IMR-90 (cell line): ENCODE results near the gene LRP5. TPM values are rescaled to one million over a fixed set of nuclear protein-coding genes. Genes with fewer than 3 reads are reported as not detected.
A peak's percentile ranks its signal among the peaks of the same experiment; 100 is the strongest.

ENCODE experiments used
- ATAC-seq: fragments of 200-7000 bp; cut with Tn5 transposase; 2 replicates; pipeline ENCODE4 v1.9.1; 2020; ENCODE audit warnings: low read depth, mild to moderate bottlenecking, moderate library complexity
- BruUV-seq: library from RNA; stranded (reverse); fragments of 400-500 nt; replicated peaks from 2 replicates; lab custom pipeline; 2021; lab: Mats Ljungman, UMichigan
- CTCF ChIA-PET: fragments of 300-600 bp; formaldehyde crosslinking; extraction: SDS; loops from one replicate; lab custom pipeline; 2021; ENCODE audit warnings: antibody characterized with exemption; lab: Yijun Ruan, JAX
- POLR2A ChIA-PET: fragments of 300-600 bp; sonication (Branson Sonifier 250); formaldehyde crosslinking; loops from one replicate; lab custom pipeline; 2022; ENCODE audit warnings: antibody characterized with exemption; ENCODE audit not compliant: unreplicated experiment; lab: Charles Lee
- DNase-seq: peaks from one replicate; pipeline ENCODE4 v3.0.0; 2013
- H2AFZ ChIP-seq: replicated peaks from 2 replicates; pipeline ENCODE3; 2013; ENCODE audit warnings: low read length, mild to moderate bottlenecking; ENCODE audit not compliant: poor library complexity
- H2AK5ac ChIP-seq: 2 replicates; pipeline ENCODE4 v1.6.1; 2013; ENCODE audit warnings: low read depth, low read length, inconsistent platforms
- H2AK9ac ChIP-seq: replicated peaks from 2 replicates; pipeline ENCODE3; 2013; ENCODE audit warnings: mild to moderate bottlenecking, low read depth, low read length, moderate library complexity; ENCODE audit not compliant: poor library complexity
- H2BK120ac ChIP-seq: 2 replicates; pipeline ENCODE4 v1.6.1; 2013; ENCODE audit warnings: low read depth, low read length, inconsistent platforms
- H2BK15ac ChIP-seq: 3 replicates; pipeline ENCODE4 v1.6.1; 2013; ENCODE audit warnings: low read depth, low read length, inconsistent platforms
- H2BK20ac ChIP-seq: 2 replicates; pipeline ENCODE4 v1.6.1; 2013; ENCODE audit warnings: low read depth, mild to moderate bottlenecking, inconsistent platforms, low read length, moderate library complexity
- H2BK5ac ChIP-seq: 2 replicates; pipeline ENCODE4 v1.6.1; 2013; ENCODE audit warnings: mild to moderate bottlenecking, low read depth, low read length, inconsistent platforms; ENCODE audit not compliant: poor library complexity, severe bottlenecking
- H3K14ac ChIP-seq: replicated peaks from 2 replicates; pipeline ENCODE4 v1.6.1; 2013; ENCODE audit warnings: low read depth, low read length, inconsistent platforms
- H3K18ac ChIP-seq: 2 replicates; pipeline ENCODE4 v1.6.1; 2013; ENCODE audit warnings: low read depth, low read length, control low read depth
- H3K23ac ChIP-seq: 2 replicates; pipeline ENCODE4 v1.6.1; 2013; ENCODE audit warnings: low read depth, low read length, inconsistent platforms
- H3K27ac ChIP-seq: 2 replicates; pipeline ENCODE4 v1.5.1; 2013; ENCODE audit warnings: mild to moderate bottlenecking, control low read depth, low read length; ENCODE audit not compliant: insufficient read depth
- H3K27me3 ChIP-seq: 2 replicates; pipeline ENCODE4 v1.6.1; 2013; ENCODE audit warnings: low read length; ENCODE audit not compliant: control insufficient read depth, insufficient read depth
- H3K36me3 ChIP-seq: 2 replicates; pipeline ENCODE4 v1.6.1; 2013; ENCODE audit warnings: low read length, mixed read lengths; ENCODE audit not compliant: control insufficient read depth, insufficient read depth
- H3K4ac ChIP-seq: 2 replicates; pipeline ENCODE4 v1.6.1; 2013; ENCODE audit warnings: low read depth, low read length, inconsistent platforms
- H3K4me1 ChIP-seq: 2 replicates; pipeline ENCODE4 v1.6.1; 2013; ENCODE audit warnings: low read length, mixed read lengths; ENCODE audit not compliant: control insufficient read depth, insufficient read depth
- H3K4me2 ChIP-seq: 2 replicates; pipeline ENCODE4 v1.6.1; 2013; ENCODE audit warnings: low read depth, mild to moderate bottlenecking, control low read depth, low read length, moderate library complexity
- H3K4me3 ChIP-seq: 2 replicates; pipeline ENCODE4 v1.5.1; 2013; ENCODE audit warnings: low read depth, mild to moderate bottlenecking, control low read depth, low read length, moderate library complexity; ENCODE audit not compliant: insufficient read depth
- H3K56ac ChIP-seq: 2 replicates; pipeline ENCODE4 v1.6.1; 2013; ENCODE audit warnings: low read length, inconsistent platforms; ENCODE audit not compliant: insufficient read depth; ENCODE audit errors: extremely low read depth
- H3K79me1 ChIP-seq, 2 experiments: 2 replicates each; pipeline ENCODE4 v1.6.1; 2013; ENCODE audit warnings: low read length in 2 of 2, inconsistent platforms in 1 of 2, low read depth in 1 of 2
- H3K9ac ChIP-seq: 2 replicates; pipeline ENCODE4 v1.6.1; 2013; ENCODE audit warnings: low read depth, low read length, control low read depth
- H3K9me1 ChIP-seq: 2 replicates; pipeline ENCODE4 v1.6.1; 2013; ENCODE audit warnings: low read length, inconsistent platforms; ENCODE audit not compliant: insufficient read depth
- H3K9me3 ChIP-seq: 2 replicates; pipeline ENCODE4 v1.6.1; 2013; ENCODE audit warnings: low read length; ENCODE audit not compliant: control insufficient read depth, insufficient read depth
- H4K20me1 ChIP-seq: 2 replicates; pipeline ENCODE4 v1.6.1; 2013; ENCODE audit warnings: low read length, inconsistent platforms; ENCODE audit not compliant: insufficient read depth
- H4K5ac ChIP-seq: 2 replicates; pipeline ENCODE4 v1.6.1; 2013; ENCODE audit warnings: mild to moderate bottlenecking, low read depth, low read length, control low read depth
- H4K8ac ChIP-seq, 2 experiments: 2 replicates each; pipeline ENCODE4 v1.6.1; 2013; ENCODE audit warnings: low read depth in 2 of 2, low read length in 2 of 2, control low read depth in 1 of 2, inconsistent platforms in 1 of 2
- H4K91ac ChIP-seq: 2 replicates; pipeline ENCODE4 v1.6.1; 2013; ENCODE audit warnings: low read depth, low read length, inconsistent platforms; ENCODE audit not compliant: insufficient read depth
- BHLHE40 ChIP-seq: fragments of 150-350 bp; IDR thresholded peaks from 2 replicates; pipeline ENCODE4 v1.6.1; 2016; ENCODE audit warnings: mild to moderate bottlenecking, low read depth, low read length
- CEBPB ChIP-seq: IDR thresholded peaks from 2 replicates; pipeline ENCODE4 v1.6.1; 2012; ENCODE audit warnings: low read depth, low read length, improper control_type of control experiment
- CHD1 ChIP-seq: IDR thresholded peaks from 2 replicates; pipeline ENCODE4 v1.6.1; 2012; ENCODE audit warnings: low read depth, low read length, improper control_type of control experiment
- FOS ChIP-seq: fragments of 150-350 bp; IDR thresholded peaks from 2 replicates; pipeline ENCODE4 v1.6.1; 2016; ENCODE audit warnings: low read depth, low read length
- MAFK ChIP-seq: IDR thresholded peaks from 2 replicates; pipeline ENCODE4 v1.6.1; 2012; ENCODE audit warnings: low read depth, low read length, improper control_type of control experiment
- MAZ ChIP-seq: IDR thresholded peaks from 2 replicates; pipeline ENCODE4 v1.6.1; 2012; ENCODE audit warnings: low read depth, mild to moderate bottlenecking, low read length, improper control_type of control experiment, moderate library complexity, borderline replicate concordance
- NFE2L2 ChIP-seq: fragments of 150-350 bp; IDR thresholded peaks from 2 replicates; pipeline ENCODE4 v1.6.1; 2016; ENCODE audit warnings: low read depth, mild to moderate bottlenecking, low read length
- POLR2A ChIP-seq: IDR thresholded peaks from 2 replicates; pipeline ENCODE4 v1.6.1; 2012; ENCODE audit warnings: mild to moderate bottlenecking, low read depth, low read length
- RCOR1 ChIP-seq: IDR thresholded peaks from 2 replicates; pipeline ENCODE4 v1.6.1; 2012; ENCODE audit warnings: mild to moderate bottlenecking, low read length, improper control_type of control experiment; ENCODE audit not compliant: insufficient replicate concordance
- RFX5 ChIP-seq: IDR thresholded peaks from 2 replicates; pipeline ENCODE4 v1.8.0; 2012; ENCODE audit warnings: low read depth, mild to moderate bottlenecking, low read length, moderate library complexity
- SMC3 ChIP-seq: fragments of 150-350 bp; IDR thresholded peaks from 2 replicates; pipeline ENCODE4 v1.6.1; 2016; ENCODE audit warnings: low read depth, mild to moderate bottlenecking, antibody characterized with exemption, low read length, moderate library complexity
- WGBS, 2 experiments: methylation state at CpG; one replicate each; pipeline versions ENCODE4 v1.1.5 to v1.1.7; 2013; ENCODE audit warnings: missing lambda C conversion rate in 2 of 2; ENCODE audit not compliant: insufficient read length in 1 of 2; ENCODE audit errors: extremely low coverage in 2 of 2; 5-methylcytosine and 5-hydroxymethylcytosine counted together
- dilution Hi-C: fragments of 300-500 bp; cut with HindIII; formaldehyde crosslinking; loops from one replicate; pipeline ENCODE4 v1.14.3; 2018; ENCODE audit warnings: low sequenced_read_pairs; ENCODE audit not compliant: unreplicated experiment
- in situ Hi-C: fragments of 300-500 bp; cut with MboI; formaldehyde crosslinking; loops from 3 replicates; pipeline ENCODE4 v1.14.3; 2019; ENCODE audit warnings: low sequenced_read_pairs, inconsistent platforms, mixed read lengths
- intact Hi-C: fragments of 100-400 bp; cut with micrococcal nuclease; formaldehyde crosslinking; loops from 2 replicates; pipeline ENCODE4 v1.10.0; 2022
- polyA plus RNA-seq, 3 experiments: library from polyadenylated mRNA; depleted of rRNA; stranded (reverse); fragments of >200 nt; gene quantifications; 2 replicates each; pipeline ENCODE4 v1.2.3, GENCODE V29; 2012; ENCODE audit warnings: low replicate concordance in 1 of 3
- total RNA-seq: library from RNA; depleted of rRNA; stranded (reverse); fragments of >200 nt; gene quantifications from 2 replicates; pipeline ENCODE4 v1.2.3, GENCODE V29; 2012
- TF ChIP-seq, protein P1 (sequence below): fragments of 150-350 bp; IDR thresholded peaks from 2 replicates; pipeline ENCODE4 v1.6.1; 2016; ENCODE audit warnings: low read depth, mild to moderate bottlenecking, low read length, moderate library complexity, borderline replicate concordance
- TF ChIP-seq, protein P2 (sequence below): conservative IDR thresholded peaks from 2 replicates; pipeline ENCODE4 v1.5.1; 2012; ENCODE audit warnings: mild to moderate bottlenecking, low read depth, low read length, improper control_type of control experiment

Gene LRP5
- total and polyA plus RNA-seq, 2 of the 4 experiments (the other 2 are of a cell fraction): 10.4 to 15.0 TPM

DNA sequence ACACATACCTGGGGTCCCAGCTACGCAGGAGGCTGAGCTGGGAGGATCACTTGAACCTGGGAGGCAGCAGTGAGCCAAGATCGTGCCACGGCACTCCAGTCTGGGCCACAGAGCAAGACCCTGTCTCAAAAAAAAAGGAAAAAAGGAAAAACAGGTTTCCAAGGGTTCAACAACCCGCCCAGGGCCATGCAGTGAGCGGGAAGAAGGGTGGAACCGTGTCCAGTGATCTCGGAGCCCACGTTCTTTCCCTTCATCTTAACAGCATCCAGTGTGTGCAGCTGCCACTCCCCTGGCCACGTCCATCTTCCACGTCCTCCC, 14.9 kb upstream of the LRP5 start:
- no peak overlapping the region for H3K9ac ChIP-seq
- H2AK9ac ChIP-seq: no peak overlapping the region
- H2BK5ac ChIP-seq: no peak overlapping the region
- intact Hi-C loops (loop anchor here (1.0 kb wide), 4 partner anchors 26 to 88 kb away; partner anchors contain the start of gene C11orf24), dilution Hi-C loops (no loop called here), in situ Hi-C loops (loop anchor here (5.0 kb wide), 1 partner anchor 40 kb away; no protein-coding TSS in a partner anchor)
- no peaks in the 10 kb centered on the region for H3K36me3 ChIP-seq
- no peak overlapping the region for H3K14ac ChIP-seq
- POLR2A ChIA-PET: interaction anchor here (1.3 kb wide), 1 partner anchor 40 kb away, joined by 3 read pairs; no protein-coding TSS in a partner anchor
- TF ChIP-seq CEBPB (no peak), NFE2L2 (no peak), CHD1 (no peak), POLR2A (no peak), SMC3 (no peak), MAFK (no peak), MAZ (no peak), FOS (no peak), RCOR1 (no peak), RFX5 (no peak), BHLHE40 (no peak)
- TF ChIP-seq, protein P1, sequence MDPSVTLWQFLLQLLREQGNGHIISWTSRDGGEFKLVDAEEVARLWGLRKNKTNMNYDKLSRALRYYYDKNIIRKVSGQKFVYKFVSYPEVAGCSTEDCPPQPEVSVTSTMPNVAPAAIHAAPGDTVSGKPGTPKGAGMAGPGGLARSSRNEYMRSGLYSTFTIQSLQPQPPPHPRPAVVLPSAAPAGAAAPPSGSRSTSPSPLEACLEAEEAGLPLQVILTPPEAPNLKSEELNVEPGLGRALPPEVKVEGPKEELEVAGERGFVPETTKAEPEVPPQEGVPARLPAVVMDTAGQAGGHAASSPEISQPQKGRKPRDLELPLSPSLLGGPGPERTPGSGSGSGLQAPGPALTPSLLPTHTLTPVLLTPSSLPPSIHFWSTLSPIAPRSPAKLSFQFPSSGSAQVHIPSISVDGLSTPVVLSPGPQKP: no peak
- TF ChIP-seq, protein P2, sequence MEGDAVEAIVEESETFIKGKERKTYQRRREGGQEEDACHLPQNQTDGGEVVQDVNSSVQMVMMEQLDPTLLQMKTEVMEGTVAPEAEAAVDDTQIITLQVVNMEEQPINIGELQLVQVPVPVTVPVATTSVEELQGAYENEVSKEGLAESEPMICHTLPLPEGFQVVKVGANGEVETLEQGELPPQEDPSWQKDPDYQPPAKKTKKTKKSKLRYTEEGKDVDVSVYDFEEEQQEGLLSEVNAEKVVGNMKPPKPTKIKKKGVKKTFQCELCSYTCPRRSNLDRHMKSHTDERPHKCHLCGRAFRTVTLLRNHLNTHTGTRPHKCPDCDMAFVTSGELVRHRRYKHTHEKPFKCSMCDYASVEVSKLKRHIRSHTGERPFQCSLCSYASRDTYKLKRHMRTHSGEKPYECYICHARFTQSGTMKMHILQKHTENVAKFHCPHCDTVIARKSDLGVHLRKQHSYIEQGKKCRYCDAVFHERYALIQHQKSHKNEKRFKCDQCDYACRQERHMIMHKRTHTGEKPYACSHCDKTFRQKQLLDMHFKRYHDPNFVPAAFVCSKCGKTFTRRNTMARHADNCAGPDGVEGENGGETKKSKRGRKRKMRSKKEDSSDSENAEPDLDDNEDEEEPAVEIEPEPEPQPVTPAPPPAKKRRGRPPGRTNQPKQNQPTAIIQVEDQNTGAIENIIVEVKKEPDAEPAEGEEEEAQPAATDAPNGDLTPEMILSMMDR: no peak
- no peaks in the 10 kb centered on the region for H4K20me1 ChIP-seq
- H3K4me2 ChIP-seq: peak overlapping the region; percentile 73
- no peak overlapping the region for H2BK20ac ChIP-seq
- no peak overlapping the region for H3K56ac ChIP-seq
- peak overlapping the region in 1 of 2 experiments; percentile 78; a peak in 1 of 4 replicates for H4K8ac ChIP-seq
- H4K5ac ChIP-seq: no peak overlapping the region
- H2AFZ ChIP-seq: peak overlapping the region; percentile 86
- DNase-seq (no peak), ATAC-seq (no peak)
- H2BK15ac ChIP-seq: no peak overlapping the region
- H3K9me1 ChIP-seq: no peaks in the 10 kb centered on the region
- BruUV-seq: no TSS peak
- 42% methylated on average over 6 of the region's 10 CpGs; no CpG with 5 or more reads in 1 of the 2 experiments for WGBS, 2 experiments
- CTCF ChIA-PET: interaction anchor here (0.8 to 1.1 kb wide), 2 partner anchors 10 to 40 kb away, joined by 3 to 4 read pairs; no protein-coding TSS in a partner anchor
- H3K23ac ChIP-seq: no peak overlapping the region
- no peak overlapping the region for H3K4ac ChIP-seq
- H2AK5ac ChIP-seq: no peak overlapping the region
- no peak overlapping the region for H2BK120ac ChIP-seq
- no peak overlapping the region for H3K27ac ChIP-seq
- H3K9me3 ChIP-seq: no peaks in the 10 kb centered on the region
- no peak overlapping the region for H3K18ac ChIP-seq
- H3K4me3 ChIP-seq: no peak overlapping the region
- H4K91ac ChIP-seq: no peak overlapping the region
- H3K79me1 ChIP-seq: no peaks in the 10 kb centered on the region
- H3K4me1 ChIP-seq: no peaks in the 10 kb centered on the region; the same call in 1 of the 2 replicates
- peaks cover 2% of the 10 kb centered on the region; the same call in 1 of the 2 replicates for H3K27me3 ChIP-seq
